H7 (cell line): Measurements from ENCODE around the gene PTK7. TPM values are rescaled to one million over a fixed set of nuclear protein-coding genes. Genes with fewer than 3 reads are reported as not detected.
"Not testable (repeated sequence)": the region's sequence is repeated elsewhere in the genome, so short reads cannot be mapped to it uniquely, and the experiment has no call there.

Source experiments
- DNase-seq: peaks from one replicate; pipeline ENCODE4 v3.0.0; 2012
- H3K27me3 ChIP-seq: 2 replicates; pipeline ENCODE4 v1.6.0; 2011; ENCODE audit warnings: mild to moderate bottlenecking, low read length; ENCODE audit not compliant: control insufficient read depth, insufficient read depth
- H3K36me3 ChIP-seq: replicated peaks from 2 replicates; pipeline ENCODE4 v1.5.1; 2011; ENCODE audit warnings: low read length; ENCODE audit not compliant: control insufficient read depth, insufficient read depth
- H3K4me3 ChIP-seq: 2 replicates; pipeline ENCODE4 v1.5.1; 2011; ENCODE audit warnings: low read depth, mild to moderate bottlenecking, control low read depth, low read length, moderate library complexity; ENCODE audit not compliant: insufficient read depth
- total RNA-seq: library from RNA; depleted of rRNA; stranded (reverse); fragments of >200 nt; shearing (Covaris generic); gene quantifications from 2 replicates; pipeline ENCODE4 v1.2.3, GENCODE V29; 2014

The PTK7 gene
- total RNA-seq, 1 experiment from 2014 or later = 143 TPM

- Histone ChIP-seq H3K27me3 (no peaks in the 10 kb centered on the region), H3K36me3 (peaks cover 12% of the 10 kb centered on the region), H3K4me3 (no peak overlapping the region)
- peak; percentile 20 for DNase-seq
These were observed 51.8 kb downstream of the PTK7 start for GRCh38 chr6:43127877-43128276.

- no peak overlapping the region for H3K4me3 ChIP-seq
- no peaks in the 10 kb centered on the region for H3K27me3 ChIP-seq
- peaks cover 12% of the 10 kb centered on the region for H3K36me3 ChIP-seq
- peak; percentile 41 for DNase-seq
These were observed 52.8 kb downstream of the PTK7 start for GRCh38 chr6:43128926-43129325.

- peaks cover 12% of the 10 kb centered on the region for H3K36me3 ChIP-seq
- peak; percentile 90 for DNase-seq
- no peaks in the 10 kb centered on the region for H3K27me3 ChIP-seq
- no peak overlapping the region for H3K4me3 ChIP-seq
These were observed 53.5 kb downstream of the PTK7 start for GRCh38 chr6:43129434-43130194.

- Histone ChIP-seq H3K36me3 (peaks cover 12% of the 10 kb centered on the region), H3K27me3 (no peaks in the 10 kb centered on the region), H3K4me3 (no peak overlapping the region)
- no peak for DNase-seq
These were observed 54.3 kb downstream of the PTK7 start for GRCh38 chr6:43130429-43130828.

GRCh38 chr6:43131379-43131778 is 55.3 kb downstream of the PTK7 start:
- DNase-seq, H3K27me3 ChIP-seq, H3K4me3 ChIP-seq: not testable (repeated sequence)
- peaks cover 12% of the 10 kb centered on the region for H3K36me3 ChIP-seq

- H3K4me3 ChIP-seq = no peak overlapping the region
- H3K36me3 ChIP-seq = peaks cover 4% of the 10 kb centered on the region
- DNase-seq = no peak
- H3K27me3 ChIP-seq = no peaks in the 10 kb centered on the region
These were observed 62.2 kb downstream of the PTK7 start for GRCh38 chr6:43138267-43138666.

- H3K36me3 ChIP-seq, H3K4me3 ChIP-seq, H3K27me3 ChIP-seq, DNase-seq: not testable (repeated sequence)
These were observed 63.9 kb downstream of the PTK7 start for GRCh38 chr6:43139973-43140372.

- no peak for DNase-seq
- Histone ChIP-seq H3K36me3 (peaks cover 13% of the 10 kb centered on the region), H3K4me3 (no peak overlapping the region), H3K27me3 (no peaks in the 10 kb centered on the region)
These were observed 65.5 kb downstream of the PTK7 start for GRCh38 chr6:43141644-43142043.

- Histone ChIP-seq H3K36me3 (peaks cover 18% of the 10 kb centered on the region), H3K27me3 (no peaks in the 10 kb centered on the region), H3K4me3 (no peak overlapping the region)
- DNase-seq = no peak
These were observed 66.0 kb downstream of the PTK7 start for GRCh38 chr6:43142101-43142500.

- Histone ChIP-seq H3K4me3 (no peak overlapping the region), H3K27me3 (no peaks in the 10 kb centered on the region), H3K36me3 (peaks cover 24% of the 10 kb centered on the region)
- peak; percentile 99 for DNase-seq
These were observed 67.4 kb downstream of the PTK7 start for GRCh38 chr6:43143235-43144128.

GRCh38 chr6:43144879-43145278 is 68.8 kb downstream of the PTK7 start:
- no peak overlapping the region for H3K4me3 ChIP-seq
- H3K27me3 ChIP-seq = no peaks in the 10 kb centered on the region
- peak; percentile 51 for DNase-seq
- peaks cover 22% of the 10 kb centered on the region for H3K36me3 ChIP-seq

GRCh38 chr6:43146261-43146660 is 70.1 kb downstream of the PTK7 start:
- peaks cover 22% of the 10 kb centered on the region for H3K36me3 ChIP-seq
- DNase-seq = no peak
- no peaks in the 10 kb centered on the region for H3K27me3 ChIP-seq
- H3K4me3 ChIP-seq = no peak overlapping the region

GRCh38 chr6:43146709-43147688 is 70.9 kb downstream of the PTK7 start:
- H3K36me3 ChIP-seq = peaks cover 21% of the 10 kb centered on the region
- DNase-seq = no peak
- H3K27me3 ChIP-seq = no peaks in the 10 kb centered on the region
- no peak overlapping the region for H3K4me3 ChIP-seq
